RWPE1 (cell line): ENCODE measurements around the gene SIAH3.
"Not testable (repeated sequence)": the region's sequence is repeated elsewhere in the genome, so short reads cannot be mapped to it uniquely, and the experiment has no call there.

ENCODE experiments used
- CTCF ChIA-PET: fragments of 350-600 bp; sonication (Branson Sonifier 250); formaldehyde crosslinking; extraction: SDS; loops from one replicate; lab custom pipeline; 2021; lab: Yijun Ruan, JAX
- POLR2A ChIA-PET: fragments of 400-600 bp; formaldehyde crosslinking; extraction: SDS; loops from one replicate; lab custom pipeline; 2020; ENCODE audit warnings: antibody characterized with exemption; ENCODE audit not compliant: low non-redundant PET; lab: Yijun Ruan, JAX
- DNase-seq: peaks from one replicate; pipeline ENCODE4 v3.0.0; 2012; ENCODE audit warnings: low spot score
- H3K27ac ChIP-seq: fragments of 450-650 bp; 2 replicates; pipeline ENCODE4 v1.5.1; 2017
- TF ChIP-seq, protein P1 (sequence below): fragments of 450-650 bp; conservative IDR thresholded peaks from 2 replicates; pipeline ENCODE4 v1.5.1; 2017; ENCODE audit warnings: low read depth, mild to moderate bottlenecking

Gene SIAH3

DNA sequence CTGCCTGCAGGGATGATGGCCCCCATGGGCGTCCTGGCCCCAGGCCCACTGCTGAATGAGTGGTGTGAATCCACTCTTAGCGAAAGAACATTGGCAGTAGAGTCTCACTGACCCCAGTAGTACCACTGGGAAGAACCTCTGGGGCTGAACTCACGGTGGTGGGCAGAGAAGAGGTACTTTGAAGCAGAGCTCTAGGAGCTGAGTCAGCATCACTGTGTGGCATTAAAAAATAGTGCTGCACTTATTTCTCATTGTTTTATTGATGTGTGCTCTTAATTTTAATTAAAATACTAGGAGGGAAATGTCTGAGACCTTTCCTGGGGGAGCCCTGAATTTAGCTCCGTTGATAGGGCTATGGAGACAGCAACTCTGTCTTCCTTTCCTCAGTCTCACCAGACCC, 88.1 kb downstream of the SIAH3 start:
- no peak overlapping the region for H3K27ac ChIP-seq
- DNase-seq, result no peak
- ChIA-PET POLR2A (no interaction called here), CTCF (interaction anchor here (0.6 kb wide), 1 partner anchor 192 kb away, joined by 3 read pairs; no protein-coding TSS in a partner anchor)
- TF ChIP-seq, protein P1, sequence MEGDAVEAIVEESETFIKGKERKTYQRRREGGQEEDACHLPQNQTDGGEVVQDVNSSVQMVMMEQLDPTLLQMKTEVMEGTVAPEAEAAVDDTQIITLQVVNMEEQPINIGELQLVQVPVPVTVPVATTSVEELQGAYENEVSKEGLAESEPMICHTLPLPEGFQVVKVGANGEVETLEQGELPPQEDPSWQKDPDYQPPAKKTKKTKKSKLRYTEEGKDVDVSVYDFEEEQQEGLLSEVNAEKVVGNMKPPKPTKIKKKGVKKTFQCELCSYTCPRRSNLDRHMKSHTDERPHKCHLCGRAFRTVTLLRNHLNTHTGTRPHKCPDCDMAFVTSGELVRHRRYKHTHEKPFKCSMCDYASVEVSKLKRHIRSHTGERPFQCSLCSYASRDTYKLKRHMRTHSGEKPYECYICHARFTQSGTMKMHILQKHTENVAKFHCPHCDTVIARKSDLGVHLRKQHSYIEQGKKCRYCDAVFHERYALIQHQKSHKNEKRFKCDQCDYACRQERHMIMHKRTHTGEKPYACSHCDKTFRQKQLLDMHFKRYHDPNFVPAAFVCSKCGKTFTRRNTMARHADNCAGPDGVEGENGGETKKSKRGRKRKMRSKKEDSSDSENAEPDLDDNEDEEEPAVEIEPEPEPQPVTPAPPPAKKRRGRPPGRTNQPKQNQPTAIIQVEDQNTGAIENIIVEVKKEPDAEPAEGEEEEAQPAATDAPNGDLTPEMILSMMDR, result no peak

DNA sequence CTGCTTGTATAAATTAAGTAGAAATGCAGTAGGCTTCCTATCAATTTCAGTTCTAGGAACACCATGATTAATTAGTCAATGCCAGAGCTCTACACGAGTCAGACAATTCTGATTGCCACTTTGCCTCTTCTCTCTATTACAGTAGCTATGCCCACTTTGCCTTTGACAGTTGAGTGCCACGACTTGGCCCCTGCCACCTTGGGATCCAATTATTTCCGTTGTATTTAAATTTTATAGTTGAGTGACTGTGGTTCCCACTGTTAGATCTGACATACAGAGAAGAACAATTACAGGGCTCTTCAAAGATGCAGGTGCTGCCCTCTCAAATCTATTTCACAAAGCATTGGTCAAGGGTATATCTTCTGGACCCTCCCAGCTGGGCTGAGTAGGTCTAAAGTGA, 94.0 kb downstream of the SIAH3 start:
- DNase-seq, CTCF ChIA-PET, POLR2A ChIA-PET, H3K27ac ChIP-seq: not testable (repeated sequence)

DNA sequence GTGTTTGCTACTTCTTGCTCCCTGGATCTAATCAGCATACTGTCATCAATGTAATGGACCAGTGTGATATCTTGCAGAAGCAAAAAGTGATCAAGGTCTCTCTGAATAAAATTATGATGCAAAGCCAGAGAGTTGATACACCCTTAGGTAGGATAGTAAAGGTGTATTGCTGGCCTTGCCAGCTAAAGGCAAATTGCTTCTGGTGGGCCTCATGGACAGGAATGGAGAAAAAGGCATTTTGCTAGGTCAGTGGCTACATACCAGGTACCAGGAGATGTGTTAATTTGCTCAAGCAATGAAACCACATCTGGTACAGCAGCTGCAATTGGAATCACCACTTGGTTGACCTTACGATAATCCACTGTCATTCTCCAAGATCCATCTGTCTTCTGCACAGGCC, 95.1 kb downstream of the SIAH3 start:
- H3K27ac ChIP-seq, DNase-seq, POLR2A ChIA-PET, CTCF ChIA-PET: not testable (repeated sequence)

DNA sequence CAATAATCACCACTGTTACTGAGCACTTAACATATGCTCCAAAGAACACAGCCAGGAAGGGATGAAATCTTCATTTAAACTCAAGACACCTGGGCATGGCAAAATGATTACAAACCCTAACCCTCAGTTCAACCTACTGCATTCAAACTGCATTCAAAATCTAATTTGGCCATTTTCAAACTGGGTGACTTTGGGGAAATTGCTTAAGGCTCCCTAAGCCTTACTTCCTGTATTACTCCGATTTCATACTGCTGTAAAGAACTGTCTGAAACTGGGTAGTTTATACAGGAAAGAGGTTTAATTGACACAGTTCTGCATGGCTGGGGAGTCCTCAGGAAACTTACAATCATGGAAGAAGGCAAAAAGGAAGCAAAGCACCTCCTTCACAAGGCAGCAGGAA, 99.0 kb downstream of the SIAH3 start:
- TF ChIP-seq, protein P1, result no peak
- POLR2A ChIA-PET, result no interaction called here

DNA sequence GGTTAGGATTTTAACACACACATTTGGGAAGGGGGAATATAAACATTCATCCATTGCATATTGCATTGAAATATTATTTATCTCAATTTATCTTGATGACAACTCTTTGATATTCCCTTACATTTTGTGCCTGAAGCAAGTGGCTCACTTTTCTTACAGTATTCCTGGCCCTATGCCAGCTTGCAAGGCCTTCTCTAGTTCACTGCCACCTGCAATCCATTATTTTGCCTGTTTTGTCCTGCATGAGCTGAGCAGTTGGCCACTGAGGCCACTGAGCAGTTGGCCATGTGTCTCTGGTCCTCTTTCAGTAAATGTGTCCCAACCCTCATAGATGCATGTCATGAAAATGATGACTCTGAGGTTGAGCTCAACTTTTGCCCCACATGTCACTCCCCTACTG, 99.7 kb downstream of the SIAH3 start:
- TF ChIP-seq, protein P1, result no peak
- ChIA-PET CTCF (no interaction called here), POLR2A (no interaction called here)
- no peak for DNase-seq
- H3K27ac ChIP-seq, result no peak overlapping the region

More for the DNA sequence above, 99.0 kb downstream of the SIAH3 start:
- CTCF ChIA-PET, result no interaction called here
- no peak for DNase-seq
- H3K27ac ChIP-seq, result no peak overlapping the region

DNA sequence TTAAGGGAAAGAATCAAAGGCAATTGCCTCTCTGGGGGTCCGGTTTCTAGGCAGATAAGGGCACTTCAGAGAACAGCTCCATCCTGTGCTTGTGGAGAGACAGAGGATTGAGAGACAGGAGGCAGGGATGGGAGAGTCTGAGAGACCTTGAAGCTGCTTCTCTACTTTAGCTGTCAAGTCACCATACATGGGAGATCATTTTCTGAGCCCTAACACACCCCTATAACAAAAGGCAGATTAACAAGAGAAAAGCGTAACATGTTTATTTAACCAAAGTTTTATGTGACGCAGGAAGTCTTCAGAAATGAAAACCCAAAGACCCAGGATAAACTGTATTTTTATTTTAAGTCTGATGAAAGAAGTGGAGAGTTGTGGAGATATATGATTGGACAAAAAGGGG, 101.0 kb downstream of the SIAH3 start:
- DNase-seq, result no peak
- TF ChIP-seq, protein P1, result no peak
- H3K27ac ChIP-seq, result no peak overlapping the region
- POLR2A ChIA-PET, result no interaction called here
- CTCF ChIA-PET, result no interaction called here

DNA sequence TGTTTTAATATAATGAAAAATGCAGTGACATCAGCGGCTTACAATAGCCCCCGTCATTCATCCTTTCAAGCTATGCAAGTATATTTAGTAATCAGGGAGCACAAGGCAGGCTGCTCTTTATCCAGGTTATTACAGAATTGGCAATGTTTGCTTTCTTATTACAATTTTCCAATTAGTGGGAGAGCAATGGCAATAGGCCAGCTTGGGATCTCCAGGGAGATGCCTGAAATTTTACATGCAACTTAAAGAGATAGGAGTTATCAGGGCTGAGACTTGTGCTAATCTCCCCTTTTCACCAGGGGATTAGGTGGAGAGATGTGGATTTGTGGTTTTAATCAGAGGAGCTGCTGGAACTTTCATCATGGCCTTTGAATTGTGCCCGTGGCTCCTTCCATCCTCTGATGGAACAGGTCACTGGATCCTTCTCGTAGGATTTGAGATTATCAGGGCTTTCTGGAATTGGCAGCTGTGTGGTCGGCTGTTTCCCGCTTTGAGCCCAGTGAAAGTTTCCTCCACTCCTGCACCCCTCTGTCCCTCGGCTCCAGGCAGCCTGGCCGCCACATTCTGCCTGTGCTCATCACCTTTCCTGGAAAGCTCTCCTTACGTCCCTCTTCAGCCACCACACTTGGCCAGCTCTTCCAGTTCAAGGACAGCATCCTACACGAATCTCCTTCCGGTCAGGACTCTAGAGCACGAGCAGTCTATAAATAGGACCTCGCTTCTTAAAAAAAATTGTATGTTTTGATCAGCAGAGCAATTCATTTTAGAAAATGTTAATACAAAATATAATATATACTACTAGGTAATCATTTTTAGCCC, 102.4 kb downstream of the SIAH3 start:
- CTCF ChIA-PET, result interaction anchor here (0.6 kb wide), 1 partner anchor 262 kb away, joined by 4 read pairs; no protein-coding TSS in a partner anchor
- DNase-seq, result no peak
- TF ChIP-seq, protein P1, result no peak
- POLR2A ChIA-PET, result no interaction called here
- H3K27ac ChIP-seq, result no peak overlapping the region
